AG08395 (cell line): ENCODE data around the gene PRAMEF1.
"Not testable (repeated sequence)": the region's sequence is repeated elsewhere in the genome, so short reads cannot be mapped to it uniquely, and the experiment has no call there.

Experiments used
- DNase-seq: peaks from one replicate; pipeline ENCODE4 v3.0.0; 2012; ENCODE audit warnings: mixed read lengths, low spot score

PRAMEF1 gene

GRCh38 chr1:12775443-12775842 is 15.8 kb upstream of the PRAMEF1 start:
- no peak for DNase-seq

- no peak for DNase-seq
Measured at GRCh38 chr1:12776801-12777557, 14.2 kb upstream of the PRAMEF1 start.

GRCh38 chr1:12778061-12778460 is 13.1 kb upstream of the PRAMEF1 start:
- DNase-seq: no peak

- DNase-seq: peak; percentile 15
Measured at GRCh38 chr1:12778907-12779306, 12.3 kb upstream of the PRAMEF1 start.

- DNase-seq: not testable (repeated sequence)
Measured at GRCh38 chr1:12781488-12781887, 9.7 kb upstream of the PRAMEF1 start.

- not testable (repeated sequence) for DNase-seq
Measured at GRCh38 chr1:12783783-12784182, 7.4 kb upstream of the PRAMEF1 start.

- not testable (repeated sequence) for DNase-seq
Measured at GRCh38 chr1:12784729-12785128, 6.5 kb upstream of the PRAMEF1 start.

- DNase-seq: peak; percentile 3
Measured at GRCh38 chr1:12798911-12799310, 7.7 kb downstream of the PRAMEF1 start.

GRCh38 chr1:12799730-12800129 is 8.5 kb downstream of the PRAMEF1 start:
- DNase-seq: no peak

GRCh38 chr1:12809933-12810332 is 18.7 kb downstream of the PRAMEF1 start:
- DNase-seq: no peak

- peak; percentile 44 for DNase-seq
Measured at GRCh38 chr1:12810691-12811408, 19.7 kb downstream of the PRAMEF1 start.

GRCh38 chr1:12811409-12811784 is 20.2 kb downstream of the PRAMEF1 start:
- no peak for DNase-seq

- not testable (repeated sequence) for DNase-seq
Measured at GRCh38 chr1:12819061-12819460, 27.9 kb downstream of the PRAMEF1 start.

- not testable (repeated sequence) for DNase-seq
Measured at GRCh38 chr1:12831310-12831709, 40.1 kb downstream of the PRAMEF1 start, which contains the start of gene PRAMEF11. TSS of gene PRAMEF11 (minus strand) at chr1:12831410. CDS start at chr1:12828789, 2,621 bp downstream.

GRCh38 chr1:12833251-12833650 is 42.1 kb downstream of the PRAMEF1 start:
- DNase-seq: not testable (repeated sequence)
